Caco-2 (cell line): ENCODE results near the gene P2RX1. TPM values are rescaled to one million over a fixed set of nuclear protein-coding genes. Genes with fewer than 3 reads are reported as not detected.

Experiments used
- BruUV-seq: library from RNA; stranded (reverse); fragments of 400-500 nt; replicated peaks from 2 replicates; lab custom pipeline; 2021; lab: Mats Ljungman, UMichigan
- CTCF ChIA-PET: fragments of 300-600 bp; sonication (Branson Sonifier 250); formaldehyde crosslinking; loops from one replicate; lab custom pipeline; 2022; ENCODE audit warnings: antibody characterized with exemption; lab: Charles Lee
- POLR2A ChIA-PET: fragments of 300-600 bp; sonication (Branson Sonifier 250); formaldehyde crosslinking; loops from one replicate; lab custom pipeline; 2022; ENCODE audit warnings: antibody characterized with exemption; lab: Charles Lee
- DNase-seq, 2 experiments: peaks; one replicate each; pipeline versions ENCODE4 v3.0.0 to v3.0.0-alpha.2; 2020 to 2022
- H3K27me3 ChIP-seq: replicated peaks from 2 replicates; pipeline ENCODE4 v1.6.0; 2011; ENCODE audit warnings: low read length; ENCODE audit not compliant: control insufficient read depth, insufficient read depth
- H3K36me3 ChIP-seq: 2 replicates; pipeline ENCODE4 v1.5.1; 2011; ENCODE audit warnings: low read length; ENCODE audit not compliant: control insufficient read depth, insufficient read depth
- H3K4me1 ChIP-seq: fragments of 250-450 bp; sonication (Bioruptor Pico); 2 replicates; pipeline ENCODE4 v1.5.1; 2020; ENCODE audit warnings: mild to moderate bottlenecking
- H3K4me3 ChIP-seq: 2 replicates; pipeline ENCODE4 v1.5.1; 2011; ENCODE audit warnings: low read depth, mild to moderate bottlenecking, control low read depth, low read length
- H3K9me3 ChIP-seq: fragments of 250-450 bp; sonication (Bioruptor Pico); 2 replicates; pipeline ENCODE4 v1.5.1; 2020; ENCODE audit warnings: mild to moderate bottlenecking, moderate library complexity
- H3K27ac Mint-ChIP-seq: one replicate; pipeline ENCODE4 v1.8.0; 2022; ENCODE audit warnings: mixed read lengths; ENCODE audit not compliant: unreplicated experiment
- H3K27me3 Mint-ChIP-seq: one replicate; pipeline ENCODE4 v1.8.0; 2022; ENCODE audit warnings: mixed read lengths; ENCODE audit not compliant: insufficient read depth, unreplicated experiment
- H3K36me3 Mint-ChIP-seq: one replicate; pipeline ENCODE4 v1.8.0; 2022; ENCODE audit warnings: mild to moderate bottlenecking, mixed read lengths; ENCODE audit not compliant: insufficient read depth, unreplicated experiment
- H3K4me1 Mint-ChIP-seq: one replicate; pipeline ENCODE4 v1.8.0; 2022; ENCODE audit warnings: low read depth, mixed read lengths; ENCODE audit not compliant: unreplicated experiment
- H3K4me3 Mint-ChIP-seq: one replicate; pipeline ENCODE4 v1.8.0; 2022; ENCODE audit warnings: mild to moderate bottlenecking, moderate library complexity, mixed read lengths; ENCODE audit not compliant: unreplicated experiment
- H3K9me3 Mint-ChIP-seq: one replicate; pipeline ENCODE4 v1.8.0; 2022; ENCODE audit warnings: mixed read lengths; ENCODE audit not compliant: unreplicated experiment
- CTCF ChIP-seq, 2 experiments: fragments of 200-600 bp in 1 of 2; IDR thresholded peaks; 1 replicate in 1 of 2; 2 replicates in 1 of 2; pipeline versions ENCODE4 v1.5.1 to v1.8.0; 2011 to 2022; ENCODE audit warnings: antibody characterized with exemption in 1 of 2, control low read depth in 1 of 2, inconsistent platforms in 1 of 2, low read depth in 1 of 2, low read length in 1 of 2, mild to moderate bottlenecking in 1 of 2, moderate library complexity in 1 of 2; ENCODE audit not compliant: insufficient read depth in 1 of 2, severe bottlenecking in 1 of 2, unreplicated experiment in 1 of 2
- intact Hi-C: fragments of 100-400 bp; cut with micrococcal nuclease; formaldehyde crosslinking; loops from one replicate; pipeline ENCODE4 v1.10.0; 2022; ENCODE audit not compliant: unreplicated experiment
- total RNA-seq: library from RNA; stranded (reverse); gene quantifications from 2 replicates; pipeline ENCODE4 v1.2.3, GENCODE V29; 2022

P2RX1 gene
- total RNA-seq, 1 experiment from 2014 or later, result 0.23 TPM

- intact Hi-C loops, result no loop called here
- no peak for DNase-seq
- Histone ChIP-seq H3K4me3 (no peak overlapping the region), H3K4me1 (no peaks in the 10 kb centered on the region), H3K27me3 (no peaks in the 10 kb centered on the region), H3K9me3 (no peaks in the 10 kb centered on the region), H3K36me3 (no peaks in the 10 kb centered on the region)
- Mint-ChIP-seq H3K9me3 (no peaks in the 10 kb centered on the region), H3K4me1 (no peaks in the 10 kb centered on the region), H3K4me3 (no peak overlapping the region), H3K27ac (no peak overlapping the region), H3K36me3 (no peaks in the 10 kb centered on the region), H3K27me3 (no peaks in the 10 kb centered on the region)
- BruUV-seq, result no TSS peak
- ChIA-PET POLR2A (no interaction called here), CTCF (no interaction called here)
- no peak for TF ChIP-seq CTCF (IDR thresholded peaks at IDR 0.05; ENCODE audit: insufficient read depth in 1 of 2, low read depth in 1 of 2, low read length in 1 of 2, severe bottlenecking in 1 of 2, unreplicated experiment in 1 of 2)
Measured at GRCh38 chr17:3870871-3871306, 45.4 kb downstream of the P2RX1 start.

- Histone ChIP-seq H3K4me1 (no peaks in the 10 kb centered on the region), H3K9me3 (no peaks in the 10 kb centered on the region), H3K36me3 (no peaks in the 10 kb centered on the region), H3K27me3 (no peaks in the 10 kb centered on the region), H3K4me3 (no peak overlapping the region)
- no peak for DNase-seq
- Mint-ChIP-seq H3K27ac (no peak overlapping the region), H3K4me3 (no peak overlapping the region), H3K4me1 (no peaks in the 10 kb centered on the region), H3K36me3 (no peaks in the 10 kb centered on the region), H3K9me3 (no peaks in the 10 kb centered on the region), H3K27me3 (no peaks in the 10 kb centered on the region)
- ChIA-PET CTCF (no interaction called here), POLR2A (no interaction called here)
- no peak for TF ChIP-seq CTCF (IDR thresholded peaks at IDR 0.05; ENCODE audit: insufficient read depth in 1 of 2, low read depth in 1 of 2, low read length in 1 of 2, severe bottlenecking in 1 of 2, unreplicated experiment in 1 of 2)
- intact Hi-C loops, result no loop called here
- no TSS peak for BruUV-seq
Measured at GRCh38 chr17:3867606-3868005, 48.7 kb downstream of the P2RX1 start.

- H3K9me3 Mint-ChIP-seq, result no peaks in the 10 kb centered on the region
- H3K36me3 ChIP-seq, result no peaks in the 10 kb centered on the region
- no peaks in the 10 kb centered on the region for H3K36me3 Mint-ChIP-seq
- no peak for DNase-seq
- no peaks in the 10 kb centered on the region for H3K9me3 ChIP-seq
- H3K4me3 ChIP-seq, result no peak overlapping the region
- H3K27me3 ChIP-seq, result no peaks in the 10 kb centered on the region
- no peaks in the 10 kb centered on the region for H3K4me1 Mint-ChIP-seq
- no peaks in the 10 kb centered on the region for H3K27me3 Mint-ChIP-seq
- no peak overlapping the region for H3K27ac Mint-ChIP-seq
- ChIA-PET CTCF (interaction anchor here (0.7 kb wide), 1 partner anchor 23 kb away, joined by 4 read pairs; no protein-coding TSS in a partner anchor), POLR2A (no interaction called here)
- BruUV-seq, result no TSS peak
- no peak overlapping the region for H3K4me3 Mint-ChIP-seq
- intact Hi-C loops, result no loop called here
- H3K4me1 ChIP-seq, result no peaks in the 10 kb centered on the region
- no peak for TF ChIP-seq CTCF (IDR thresholded peaks at IDR 0.05; ENCODE audit: insufficient read depth in 1 of 2, low read depth in 1 of 2, low read length in 1 of 2, severe bottlenecking in 1 of 2, unreplicated experiment in 1 of 2)
Measured at GRCh38 chr17:3867106-3867505, 49.2 kb downstream of the P2RX1 start.
